Measurements from ENCODE around the gene HIVEP3.

DNA sequence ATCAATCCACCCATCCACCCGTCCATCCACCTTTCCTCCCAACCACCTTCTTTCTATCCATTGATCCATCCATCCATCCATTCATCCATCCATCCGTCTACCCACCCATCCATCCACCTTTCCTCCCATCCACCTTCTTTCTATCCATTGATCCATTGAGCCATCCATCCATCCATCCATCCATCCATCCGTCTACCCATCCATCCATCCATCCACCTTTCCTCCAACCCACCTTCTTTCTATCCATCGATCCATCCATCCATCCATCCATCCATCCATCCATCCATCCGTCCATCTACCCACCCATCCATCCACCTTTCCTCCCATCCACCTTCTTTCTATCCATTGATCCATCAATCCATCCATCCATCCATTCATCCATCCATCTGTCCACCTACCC, 429.2 kb downstream of the HIVEP3 start:
- TF ChIP-seq FOXP2 (optimal IDR thresholded peaks at IDR 0.05; ENCODE audit: borderline replicate concordance, extremely low read depth, extremely low read length, insufficient read depth) (no peak), SIN3A (IDR thresholded peaks at IDR 0.05; ENCODE audit: borderline replicate concordance, insufficient read depth, low read length) (no peak)
